HepG2 (cell line): ENCODE measurements around the gene PIGX. TPM values are rescaled to one million over a fixed set of nuclear protein-coding genes. Genes with fewer than 3 reads are reported as not detected.
A peak's percentile ranks its signal among the peaks of the same experiment; 100 is the strongest.

Source experiments
- HDAC2 ChIP-seq: sonication (generic); formaldehyde crosslinking; IDR thresholded peaks from 2 replicates; pipeline ENCODE4 v1.4.0; 2020; ENCODE audit warnings: missing genetic modification reagents
- MEIS1 ChIP-seq: sonication (generic); formaldehyde crosslinking; IDR thresholded peaks from 2 replicates; pipeline ENCODE4 v1.9.0; 2021; ENCODE audit warnings: mild to moderate bottlenecking, missing genetic modification reagents, moderate library complexity, borderline replicate concordance
- SOX13 ChIP-seq, 3 experiments: fragments of 450-650 bp in 1 of 3; sonication (generic) in 1 of 3; formaldehyde crosslinking in 1 of 3; IDR thresholded peaks in 2 of 3; conservative IDR thresholded peaks in 1 of 3; 2 replicates each; pipeline versions ENCODE4 v1.5.0 to v1.6.1; 2016 to 2020; ENCODE audit warnings: antibody characterized with exemption in 1 of 3, mild to moderate bottlenecking in 1 of 3, missing compliant biosample characterization in 1 of 3, missing genetic modification reagents in 1 of 3, moderate library complexity in 1 of 3
- SRF ChIP-seq: IDR thresholded peaks from 2 replicates; pipeline ENCODE4 v1.6.1; 2011; ENCODE audit warnings: mild to moderate bottlenecking, low read depth, low read length, moderate library complexity
- TEAD3 ChIP-seq: optimal IDR thresholded peaks from 2 replicates; pipeline ENCODE3; 2016; ENCODE audit warnings: borderline replicate concordance
- XRCC5 ChIP-seq: fragments of 200-400 bp; formaldehyde crosslinking; optimal IDR thresholded peaks from 2 replicates; pipeline ENCODE3; 2017; ENCODE audit warnings: mild to moderate bottlenecking, low read length
- ZNF547 ChIP-seq: sonication (generic); formaldehyde crosslinking; IDR thresholded peaks from 2 replicates; pipeline ENCODE4 v1.5.1; 2020; ENCODE audit warnings: mild to moderate bottlenecking, missing genetic modification reagents
- polyA plus RNA-seq, 8 experiments: library from polyadenylated mRNA; depleted of rRNA in 3 of 8; stranded (reverse) in 7 of 8; unstranded in 1 of 8; fragments of >200 nt; fragmentation: Illumina TruSeq in 4 of 8; extraction: Trizol in 4 of 8; gene quantifications; 2 replicates each; pipeline versions ENCODE4 v1.2.1 to v1.2.3, GENCODE V29; 2011 to 2016; ENCODE audit warnings: low read depth in 4 of 8, missing spikeins in 1 of 8, mixed read lengths in 1 of 8; ENCODE audit not compliant: insufficient read depth in 1 of 8
- total RNA-seq, 5 experiments: library from RNA; depleted of rRNA; stranded (reverse); fragments of >200 nt; fragmentation: Illumina TruSeq; extraction: Trizol; gene quantifications; 2 replicates each; pipeline ENCODE4 v1.2.3, GENCODE V29; 2016; ENCODE audit warnings: low read depth in 1 of 5
- TF ChIP-seq, protein P1 (sequence below): sonication (generic); formaldehyde crosslinking; IDR thresholded peaks from 2 replicates; pipeline ENCODE4 v1.4.0; 2020; ENCODE audit warnings: missing genetic modification reagents, borderline replicate concordance
- TF ChIP-seq, protein P2 (sequence below): sonication (generic); formaldehyde crosslinking; IDR thresholded peaks from 2 replicates; pipeline ENCODE4 v1.9.0; 2022; ENCODE audit warnings: low read depth, missing genetic modification reagents
- TF ChIP-seq, protein P3 (sequence below): sonication (generic); formaldehyde crosslinking; IDR thresholded peaks from 2 replicates; pipeline ENCODE4 v1.5.1; 2020; ENCODE audit warnings: mild to moderate bottlenecking, missing genetic modification reagents, moderate library complexity
- TF ChIP-seq, protein P4 (sequence below): sonication (generic); formaldehyde crosslinking; IDR thresholded peaks from 2 replicates; pipeline ENCODE4 v1.8.0; 2023; ENCODE audit warnings: mild to moderate bottlenecking, missing genetic modification reagents
- TF ChIP-seq, protein P5 (sequence below): sonication (generic); formaldehyde crosslinking; IDR thresholded peaks from 2 replicates; pipeline ENCODE4 v1.4.0; 2020; ENCODE audit warnings: low read depth, mild to moderate bottlenecking, missing genetic modification reagents
- TF ChIP-seq, protein P6 (sequence below): sonication (generic); formaldehyde crosslinking; IDR thresholded peaks from 2 replicates; pipeline ENCODE4 v1.4.0; 2020; ENCODE audit warnings: missing genetic modification reagents, borderline replicate concordance

Gene PIGX
- total and polyA plus RNA-seq, 2 of the 13 experiments (the other 11 are each of a cell fraction or from before 2014, with no cell fraction given) = 13.2 to 21.3 TPM

DNA sequence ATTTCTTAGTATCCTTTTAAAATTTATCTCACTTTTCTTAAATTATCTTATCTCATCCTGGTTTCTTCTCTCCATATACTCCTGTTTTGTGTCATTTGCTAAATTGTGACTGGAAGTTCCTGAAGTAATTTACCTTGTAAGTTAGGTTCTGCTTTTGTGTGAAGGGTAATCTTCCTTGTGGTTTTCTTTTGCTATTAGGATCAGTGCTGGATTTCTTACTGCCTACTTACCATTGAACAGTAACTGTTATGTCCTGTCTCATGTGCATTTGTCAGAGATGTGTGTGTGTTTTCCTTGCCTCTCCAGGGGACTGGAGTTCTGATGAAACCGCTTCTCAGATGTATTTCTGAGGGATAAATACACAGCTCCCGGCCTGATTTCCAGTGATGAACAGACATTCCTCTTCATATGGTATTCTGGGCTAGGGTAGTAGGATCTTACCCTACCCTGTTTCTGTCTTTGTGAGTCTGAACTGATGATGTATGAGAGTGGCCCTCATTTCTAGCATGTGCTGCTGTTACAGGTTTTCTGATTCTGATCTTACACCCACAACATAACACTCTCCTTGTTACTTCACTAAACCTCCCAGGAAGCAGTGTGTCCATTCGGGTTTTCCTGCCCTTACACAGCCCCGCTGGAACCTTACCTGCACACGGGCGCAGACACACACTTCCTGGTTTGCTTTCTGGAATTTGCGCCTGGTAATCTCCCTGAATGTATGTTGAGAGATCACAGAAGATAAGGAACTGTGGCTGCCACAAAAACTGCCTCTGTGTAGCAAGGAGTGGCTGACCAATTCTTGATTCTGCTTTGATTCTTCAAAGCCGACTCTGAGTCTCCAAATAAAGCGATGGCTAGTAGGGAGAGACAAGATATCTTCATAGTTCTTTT, 42.2 kb downstream of the PIGX start (continued):
- TF ChIP-seq, protein P1, sequence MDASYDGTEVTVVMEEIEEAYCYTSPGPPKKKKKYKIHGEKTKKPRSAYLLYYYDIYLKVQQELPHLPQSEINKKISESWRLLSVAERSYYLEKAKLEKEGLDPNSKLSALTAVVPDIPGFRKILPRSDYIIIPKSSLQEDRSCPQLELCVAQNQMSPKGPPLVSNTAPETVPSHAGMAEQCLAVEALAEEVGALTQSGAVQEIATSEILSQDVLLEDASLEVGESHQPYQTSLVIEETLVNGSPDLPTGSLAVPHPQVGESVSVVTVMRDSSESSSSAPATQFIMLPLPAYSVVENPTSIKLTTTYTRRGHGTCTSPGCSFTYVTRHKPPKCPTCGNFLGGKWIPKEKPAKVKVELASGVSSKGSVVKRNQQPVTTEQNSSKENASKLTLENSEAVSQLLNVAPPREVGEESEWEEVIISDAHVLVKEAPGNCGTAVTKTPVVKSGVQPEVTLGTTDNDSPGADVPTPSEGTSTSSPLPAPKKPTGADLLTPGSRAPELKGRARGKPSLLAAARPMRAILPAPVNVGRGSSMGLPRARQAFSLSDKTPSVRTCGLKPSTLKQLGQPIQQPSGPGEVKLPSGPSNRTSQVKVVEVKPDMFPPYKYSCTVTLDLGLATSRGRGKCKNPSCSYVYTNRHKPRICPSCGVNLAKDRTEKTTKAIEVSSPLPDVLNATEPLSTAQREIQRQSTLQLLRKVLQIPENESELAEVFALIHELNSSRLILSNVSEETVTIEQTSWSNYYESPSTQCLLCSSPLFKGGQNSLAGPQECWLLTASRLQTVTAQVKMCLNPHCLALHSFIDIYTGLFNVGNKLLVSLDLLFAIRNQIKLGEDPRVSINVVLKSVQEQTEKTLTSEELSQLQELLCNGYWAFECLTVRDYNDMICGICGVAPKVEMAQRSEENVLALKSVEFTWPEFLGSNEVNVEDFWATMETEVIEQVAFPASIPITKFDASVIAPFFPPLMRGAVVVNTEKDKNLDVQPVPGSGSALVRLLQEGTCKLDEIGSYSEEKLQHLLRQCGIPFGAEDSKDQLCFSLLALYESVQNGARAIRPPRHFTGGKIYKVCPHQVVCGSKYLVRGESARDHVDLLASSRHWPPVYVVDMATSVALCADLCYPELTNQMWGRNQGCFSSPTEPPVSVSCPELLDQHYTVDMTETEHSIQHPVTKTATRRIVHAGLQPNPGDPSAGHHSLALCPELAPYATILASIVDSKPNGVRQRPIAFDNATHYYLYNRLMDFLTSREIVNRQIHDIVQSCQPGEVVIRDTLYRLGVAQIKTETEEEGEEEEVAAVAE (CRISPR knock-in tag) = no peak
- TF ChIP-seq, protein P2, sequence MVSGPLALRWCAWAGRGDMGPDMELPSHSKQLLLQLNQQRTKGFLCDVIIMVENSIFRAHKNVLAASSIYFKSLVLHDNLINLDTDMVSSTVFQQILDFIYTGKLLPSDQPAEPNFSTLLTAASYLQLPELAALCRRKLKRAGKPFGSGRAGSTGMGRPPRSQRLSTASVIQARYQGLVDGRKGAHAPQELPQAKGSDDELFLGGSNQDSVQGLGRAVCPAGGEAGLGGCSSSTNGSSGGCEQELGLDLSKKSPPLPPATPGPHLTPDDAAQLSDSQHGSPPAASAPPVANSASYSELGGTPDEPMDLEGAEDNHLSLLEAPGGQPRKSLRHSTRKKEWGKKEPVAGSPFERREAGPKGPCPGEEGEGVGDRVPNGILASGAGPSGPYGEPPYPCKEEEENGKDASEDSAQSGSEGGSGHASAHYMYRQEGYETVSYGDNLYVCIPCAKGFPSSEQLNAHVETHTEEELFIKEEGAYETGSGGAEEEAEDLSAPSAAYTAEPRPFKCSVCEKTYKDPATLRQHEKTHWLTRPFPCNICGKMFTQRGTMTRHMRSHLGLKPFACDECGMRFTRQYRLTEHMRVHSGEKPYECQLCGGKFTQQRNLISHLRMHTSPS (CRISPR knock-in tag) = no peak
- TF ChIP-seq ZNF547 (CRISPR knock-in tag) (0 out of 2 replicates have a peak, but pooled peaks have one; percentile 34), TEAD3 (CRISPR knock-in tag) (peak; percentile 90), MEIS1 (0 out of 2 replicates have a peak, but pooled peaks have one; percentile 64), XRCC5 (peak; percentile 50), HDAC2 (CRISPR knock-in tag) (peak; percentile 67), SRF (no peak), SOX13 (IDR thresholded peaks at IDR 0.05) (no peak), SOX13 (CRISPR knock-in tag; conservative IDR thresholded peaks at IDR 0.05 in 1 of 2, IDR thresholded peaks at IDR 0.05 in 1 of 2) (0 out of 4 replicates have a peak, but pooled peaks of 1 of the 2 experiments have one; percentile 43)
- TF ChIP-seq, protein P3, sequence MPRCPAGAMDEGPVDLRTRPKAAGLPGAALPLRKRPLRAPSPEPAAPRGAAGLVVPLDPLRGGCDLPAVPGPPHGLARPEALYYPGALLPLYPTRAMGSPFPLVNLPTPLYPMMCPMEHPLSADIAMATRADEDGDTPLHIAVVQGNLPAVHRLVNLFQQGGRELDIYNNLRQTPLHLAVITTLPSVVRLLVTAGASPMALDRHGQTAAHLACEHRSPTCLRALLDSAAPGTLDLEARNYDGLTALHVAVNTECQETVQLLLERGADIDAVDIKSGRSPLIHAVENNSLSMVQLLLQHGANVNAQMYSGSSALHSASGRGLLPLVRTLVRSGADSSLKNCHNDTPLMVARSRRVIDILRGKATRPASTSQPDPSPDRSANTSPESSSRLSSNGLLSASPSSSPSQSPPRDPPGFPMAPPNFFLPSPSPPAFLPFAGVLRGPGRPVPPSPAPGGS (CRISPR knock-in tag) = no peak
- TF ChIP-seq, protein P4, sequence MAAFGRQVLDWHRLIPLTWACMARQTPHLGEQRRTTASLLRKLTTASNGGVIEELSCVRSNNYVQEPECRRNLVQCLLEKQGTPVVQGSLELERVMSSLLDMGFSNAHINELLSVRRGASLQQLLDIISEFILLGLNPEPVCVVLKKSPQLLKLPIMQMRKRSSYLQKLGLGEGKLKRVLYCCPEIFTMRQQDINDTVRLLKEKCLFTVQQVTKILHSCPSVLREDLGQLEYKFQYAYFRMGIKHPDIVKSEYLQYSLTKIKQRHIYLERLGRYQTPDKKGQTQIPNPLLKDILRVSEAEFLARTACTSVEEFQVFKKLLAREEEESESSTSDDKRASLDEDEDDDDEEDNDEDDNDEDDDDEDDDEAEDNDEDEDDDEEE (CRISPR knock-in tag) = no peak
- TF ChIP-seq, protein P5, sequence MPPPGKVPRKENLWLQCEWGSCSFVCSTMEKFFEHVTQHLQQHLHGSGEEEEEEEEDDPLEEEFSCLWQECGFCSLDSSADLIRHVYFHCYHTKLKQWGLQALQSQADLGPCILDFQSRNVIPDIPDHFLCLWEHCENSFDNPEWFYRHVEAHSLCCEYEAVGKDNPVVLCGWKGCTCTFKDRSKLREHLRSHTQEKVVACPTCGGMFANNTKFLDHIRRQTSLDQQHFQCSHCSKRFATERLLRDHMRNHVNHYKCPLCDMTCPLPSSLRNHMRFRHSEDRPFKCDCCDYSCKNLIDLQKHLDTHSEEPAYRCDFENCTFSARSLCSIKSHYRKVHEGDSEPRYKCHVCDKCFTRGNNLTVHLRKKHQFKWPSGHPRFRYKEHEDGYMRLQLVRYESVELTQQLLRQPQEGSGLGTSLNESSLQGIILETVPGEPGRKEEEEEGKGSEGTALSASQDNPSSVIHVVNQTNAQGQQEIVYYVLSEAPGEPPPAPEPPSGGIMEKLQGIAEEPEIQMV (CRISPR knock-in tag) = 0 out of 2 replicates have a peak, but pooled peaks have one; percentile 31
- TF ChIP-seq, protein P6, sequence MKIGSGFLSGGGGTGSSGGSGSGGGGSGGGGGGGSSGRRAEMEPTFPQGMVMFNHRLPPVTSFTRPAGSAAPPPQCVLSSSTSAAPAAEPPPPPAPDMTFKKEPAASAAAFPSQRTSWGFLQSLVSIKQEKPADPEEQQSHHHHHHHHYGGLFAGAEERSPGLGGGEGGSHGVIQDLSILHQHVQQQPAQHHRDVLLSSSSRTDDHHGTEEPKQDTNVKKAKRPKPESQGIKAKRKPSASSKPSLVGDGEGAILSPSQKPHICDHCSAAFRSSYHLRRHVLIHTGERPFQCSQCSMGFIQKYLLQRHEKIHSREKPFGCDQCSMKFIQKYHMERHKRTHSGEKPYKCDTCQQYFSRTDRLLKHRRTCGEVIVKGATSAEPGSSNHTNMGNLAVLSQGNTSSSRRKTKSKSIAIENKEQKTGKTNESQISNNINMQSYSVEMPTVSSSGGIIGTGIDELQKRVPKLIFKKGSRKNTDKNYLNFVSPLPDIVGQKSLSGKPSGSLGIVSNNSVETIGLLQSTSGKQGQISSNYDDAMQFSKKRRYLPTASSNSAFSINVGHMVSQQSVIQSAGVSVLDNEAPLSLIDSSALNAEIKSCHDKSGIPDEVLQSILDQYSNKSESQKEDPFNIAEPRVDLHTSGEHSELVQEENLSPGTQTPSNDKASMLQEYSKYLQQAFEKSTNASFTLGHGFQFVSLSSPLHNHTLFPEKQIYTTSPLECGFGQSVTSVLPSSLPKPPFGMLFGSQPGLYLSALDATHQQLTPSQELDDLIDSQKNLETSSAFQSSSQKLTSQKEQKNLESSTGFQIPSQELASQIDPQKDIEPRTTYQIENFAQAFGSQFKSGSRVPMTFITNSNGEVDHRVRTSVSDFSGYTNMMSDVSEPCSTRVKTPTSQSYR (CRISPR knock-in tag) = no peak
